Hepatocyte (in vitro differentiated cells): ENCODE measurements around the gene RPS6KL1.

Source experiments
- CTCF ChIP-seq: fragments of 200-600 bp; sonication (generic); IDR thresholded peaks from 2 replicates; pipeline ENCODE4 v1.5.1; 2016; ENCODE audit warnings: antibody characterized with exemption, mild to moderate bottlenecking; ENCODE audit not compliant: poor library complexity
- EZH2 ChIP-seq: fragments of 200-600 bp; sonication (generic); IDR thresholded peaks from 2 replicates; pipeline ENCODE4 v1.6.1; 2016; ENCODE audit warnings: antibody characterized with exemption, mild to moderate bottlenecking, borderline replicate concordance

- no peak for TF ChIP-seq CTCF
- TF ChIP-seq EZH2, result no peak
Measured at GRCh38 chr14:74940956-74941565, 18.0 kb upstream of the RPS6KL1 start.
